GM13976 (cell line): Measurements from ENCODE around the gene FOXO3.
"Not testable (repeated sequence)": the region's sequence is repeated elsewhere in the genome, so short reads cannot be mapped to it uniquely, and the experiment has no call there.

ENCODE experiments used
- DNase-seq: peaks from one replicate; pipeline ENCODE4 v3.0.0; 2012; ENCODE audit warnings: low spot score
- in situ Hi-C: fragments of 300-500 bp; cut with MboI; formaldehyde crosslinking; loops from one replicate; pipeline ENCODE4 v1.12.0; 2022; ENCODE audit warnings: low sequenced_read_pairs, mixed read lengths, inconsistent platforms; ENCODE audit not compliant: unreplicated experiment
- TF ChIP-seq, protein P1 (sequence below): IDR thresholded peaks from 2 replicates; pipeline ENCODE4 v1.5.1; 2012; ENCODE audit warnings: borderline replicate concordance, mild to moderate bottlenecking; ENCODE audit not compliant: insufficient read depth; ENCODE audit errors: extremely low read depth, missing control alignments, control extremely low read depth

FOXO3 gene

DNA sequence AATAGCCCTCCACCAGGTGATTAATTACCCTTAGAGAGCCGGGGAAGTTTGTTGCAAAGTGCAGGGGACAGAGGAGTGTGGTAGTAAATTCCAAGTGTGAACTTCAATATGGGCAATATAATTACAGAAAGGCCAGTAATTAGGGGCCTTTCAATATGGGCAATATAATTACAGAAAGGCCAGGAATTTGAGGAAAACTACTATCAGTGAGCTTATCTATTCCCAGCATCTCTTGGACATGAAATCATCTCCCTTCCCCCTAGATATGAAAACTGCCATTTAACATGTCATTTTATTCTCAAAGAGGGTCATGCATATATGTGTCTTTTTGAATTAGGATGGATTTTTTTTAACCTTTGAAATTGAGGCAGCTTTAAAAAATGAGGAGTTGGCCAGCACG lies 102.0 kb downstream of the FOXO3 start:
- in situ Hi-C loops: no loop called here
- DNase-seq: no peak
- TF ChIP-seq, protein P1, sequence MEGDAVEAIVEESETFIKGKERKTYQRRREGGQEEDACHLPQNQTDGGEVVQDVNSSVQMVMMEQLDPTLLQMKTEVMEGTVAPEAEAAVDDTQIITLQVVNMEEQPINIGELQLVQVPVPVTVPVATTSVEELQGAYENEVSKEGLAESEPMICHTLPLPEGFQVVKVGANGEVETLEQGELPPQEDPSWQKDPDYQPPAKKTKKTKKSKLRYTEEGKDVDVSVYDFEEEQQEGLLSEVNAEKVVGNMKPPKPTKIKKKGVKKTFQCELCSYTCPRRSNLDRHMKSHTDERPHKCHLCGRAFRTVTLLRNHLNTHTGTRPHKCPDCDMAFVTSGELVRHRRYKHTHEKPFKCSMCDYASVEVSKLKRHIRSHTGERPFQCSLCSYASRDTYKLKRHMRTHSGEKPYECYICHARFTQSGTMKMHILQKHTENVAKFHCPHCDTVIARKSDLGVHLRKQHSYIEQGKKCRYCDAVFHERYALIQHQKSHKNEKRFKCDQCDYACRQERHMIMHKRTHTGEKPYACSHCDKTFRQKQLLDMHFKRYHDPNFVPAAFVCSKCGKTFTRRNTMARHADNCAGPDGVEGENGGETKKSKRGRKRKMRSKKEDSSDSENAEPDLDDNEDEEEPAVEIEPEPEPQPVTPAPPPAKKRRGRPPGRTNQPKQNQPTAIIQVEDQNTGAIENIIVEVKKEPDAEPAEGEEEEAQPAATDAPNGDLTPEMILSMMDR: no peak

DNA sequence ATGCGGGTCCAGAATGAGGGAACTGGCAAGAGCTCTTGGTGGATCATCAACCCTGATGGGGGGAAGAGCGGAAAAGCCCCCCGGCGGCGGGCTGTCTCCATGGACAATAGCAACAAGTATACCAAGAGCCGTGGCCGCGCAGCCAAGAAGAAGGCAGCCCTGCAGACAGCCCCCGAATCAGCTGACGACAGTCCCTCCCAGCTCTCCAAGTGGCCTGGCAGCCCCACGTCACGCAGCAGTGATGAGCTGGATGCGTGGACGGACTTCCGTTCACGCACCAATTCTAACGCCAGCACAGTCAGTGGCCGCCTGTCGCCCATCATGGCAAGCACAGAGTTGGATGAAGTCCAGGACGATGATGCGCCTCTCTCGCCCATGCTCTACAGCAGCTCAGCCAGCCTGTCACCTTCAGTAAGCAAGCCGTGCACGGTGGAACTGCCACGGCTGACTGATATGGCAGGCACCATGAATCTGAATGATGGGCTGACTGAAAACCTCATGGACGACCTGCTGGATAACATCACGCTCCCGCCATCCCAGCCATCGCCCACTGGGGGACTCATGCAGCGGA lies 102.9 kb downstream of the FOXO3 start:
- DNase-seq, in situ Hi-C loops: not testable (repeated sequence)

DNA sequence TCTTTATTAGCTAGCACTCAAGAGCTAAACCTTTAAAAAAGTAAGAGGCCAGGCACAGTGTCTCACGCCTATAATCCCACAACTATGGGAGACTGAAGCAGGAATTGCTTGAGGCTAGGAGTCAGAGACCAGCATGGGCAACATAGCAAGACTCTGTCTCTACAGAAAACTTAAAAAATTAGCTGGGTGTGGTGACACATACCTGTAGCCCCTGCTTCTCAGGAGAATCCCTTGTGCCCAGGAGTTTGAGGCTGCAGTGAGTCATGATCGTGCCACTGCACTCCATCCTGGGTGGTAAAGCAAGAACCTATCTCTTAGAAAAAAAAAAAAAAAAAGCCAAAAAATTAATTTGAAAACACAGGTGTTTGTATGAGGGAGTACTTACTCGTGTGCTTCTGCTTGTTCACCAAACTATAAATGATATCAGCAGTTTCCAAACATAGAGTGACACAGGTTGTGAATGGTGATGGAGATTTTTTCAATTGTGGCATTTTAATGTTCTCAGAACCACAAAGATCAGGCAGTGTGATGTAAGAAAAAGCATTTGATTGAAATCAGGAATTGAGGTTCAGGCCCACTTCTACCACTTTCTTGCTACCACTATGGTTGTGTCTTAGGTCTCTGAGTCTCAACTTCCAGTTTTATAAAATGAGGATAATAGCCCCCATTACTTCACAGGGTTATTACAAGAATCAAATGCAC lies 104.9 kb downstream of the FOXO3 start:
- no peak for DNase-seq
- in situ Hi-C loops: no loop called here

DNA sequence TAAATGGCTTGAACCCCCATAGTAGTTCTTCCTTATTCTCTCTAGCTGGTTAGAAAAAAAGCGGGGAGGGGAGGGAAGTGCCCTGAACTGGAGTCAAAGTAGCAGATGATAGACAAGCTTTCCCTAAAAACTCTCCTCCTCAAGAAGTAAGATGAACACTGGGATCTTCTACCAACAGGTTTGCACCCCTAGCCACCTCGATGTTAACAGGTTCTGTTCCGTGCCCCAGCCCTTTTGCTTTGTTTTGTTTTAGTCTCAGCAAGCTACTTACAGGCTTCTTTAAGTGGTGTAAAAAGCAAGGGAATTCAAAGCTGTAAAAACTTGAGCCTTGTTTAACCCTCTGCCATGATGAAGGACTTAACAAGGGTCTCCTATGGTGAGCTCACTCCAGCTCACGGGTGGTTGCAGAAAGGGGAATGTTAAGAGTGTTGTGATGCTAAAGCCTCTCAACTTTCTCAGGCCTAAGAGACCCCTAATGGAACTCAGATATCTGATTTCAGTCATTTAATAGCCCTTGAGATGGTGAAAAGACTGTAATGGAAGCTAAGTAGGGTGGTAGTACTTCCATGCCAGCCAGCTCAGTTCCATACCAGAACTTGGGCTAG lies 106.0 kb downstream of the FOXO3 start:
- TF ChIP-seq, protein P1: no peak
- DNase-seq: peak; percentile 9
- in situ Hi-C loops: no loop called here

More for the DNA sequence above, 104.9 kb downstream of the FOXO3 start:
- TF ChIP-seq, protein P1: no peak

DNA sequence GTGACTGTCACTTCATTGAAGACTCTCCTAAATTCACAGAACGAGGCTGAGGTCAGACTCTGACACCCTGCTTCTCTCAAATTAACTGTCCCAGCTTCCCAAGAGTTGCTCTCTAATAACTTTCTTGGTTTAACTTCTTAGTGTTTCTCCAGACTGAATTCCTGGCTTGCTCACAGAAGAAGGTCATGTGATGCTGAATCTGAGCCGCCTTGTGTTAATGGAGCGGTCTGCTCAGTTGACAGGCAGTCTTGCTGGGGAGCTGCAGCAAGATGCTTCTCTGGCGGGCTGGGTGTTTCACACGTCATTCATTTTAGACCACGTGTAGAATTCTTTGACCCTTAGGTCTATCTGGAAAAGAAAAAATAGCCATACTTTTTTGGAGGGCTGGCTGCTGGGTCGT lies 107.3 kb downstream of the FOXO3 start:
- in situ Hi-C loops: no loop called here
- TF ChIP-seq, protein P1: no peak
- DNase-seq: peak; percentile 5

DNA sequence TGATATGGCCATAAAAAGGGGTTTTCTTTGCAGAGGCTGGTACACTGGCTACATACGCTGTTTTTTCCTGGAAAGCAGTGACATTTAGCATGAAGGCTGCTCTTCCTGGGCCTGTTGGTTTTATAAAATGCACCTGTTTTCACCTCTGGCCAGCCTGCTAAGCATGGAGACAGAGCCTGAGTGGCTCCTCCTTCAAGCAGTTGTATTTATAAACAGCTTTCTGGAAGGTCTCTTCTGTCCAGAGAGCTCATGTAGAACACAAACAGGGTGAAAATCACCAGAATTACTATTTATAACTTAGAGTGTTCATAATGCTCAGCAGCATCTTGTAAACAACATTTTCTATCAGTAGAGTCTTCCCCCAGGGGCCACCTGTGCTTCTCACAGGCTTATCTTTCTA lies 109.0 kb downstream of the FOXO3 start:
- DNase-seq: no peak
- in situ Hi-C loops: no loop called here
- TF ChIP-seq, protein P1: no peak

DNA sequence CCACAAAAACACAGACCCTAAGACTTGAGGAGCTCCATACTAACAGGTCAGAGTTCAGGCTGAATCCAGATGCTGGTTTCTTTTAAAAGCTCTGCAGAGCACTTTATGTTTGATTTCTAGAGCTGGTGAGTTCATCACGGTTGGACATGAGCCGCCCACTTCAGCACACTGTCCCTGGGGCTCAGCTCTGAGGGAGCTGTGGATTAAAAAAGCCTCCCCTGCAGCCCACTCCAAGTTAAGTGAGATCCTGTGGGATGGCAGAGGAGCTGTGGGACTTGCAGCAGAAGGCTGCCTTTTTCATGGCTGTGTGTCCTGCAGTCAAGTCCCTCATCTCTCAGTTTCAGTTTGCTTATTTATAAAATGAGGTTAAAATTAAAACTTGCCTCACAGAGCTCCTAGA lies 110.5 kb downstream of the FOXO3 start:
- in situ Hi-C loops: no loop called here
- DNase-seq: peak; percentile 4
- TF ChIP-seq, protein P1: no peak
